NCI-H524 (cell line): ENCODE data around the gene TMEM132C.

Experiments used
- DNase-seq, 2 experiments: peaks; one replicate each; lab custom pipeline; 2025; lab: John Stamatoyannopoulos, UW

TMEM132C gene

DNA sequence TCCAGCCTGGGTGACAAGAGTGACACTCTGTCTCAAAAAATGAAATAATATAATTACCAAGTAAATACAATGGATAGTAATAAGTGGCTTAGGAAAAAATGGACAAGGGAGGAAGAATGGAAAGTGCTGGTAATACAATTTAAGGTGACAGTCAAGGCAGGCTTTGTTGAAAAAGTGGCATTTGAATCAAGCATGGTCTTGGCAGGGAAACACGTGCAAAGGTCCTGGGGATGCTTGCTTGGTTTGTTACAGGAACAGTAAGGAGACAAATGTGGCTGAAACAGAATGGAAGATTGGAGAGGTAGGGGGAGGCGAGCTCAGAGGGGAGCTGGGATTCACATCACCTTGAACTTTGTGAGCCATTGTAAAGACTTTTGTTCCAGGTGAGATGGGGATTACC, 153.2 kb downstream of the TMEM132C start:
- DNase-seq = no peak

DNA sequence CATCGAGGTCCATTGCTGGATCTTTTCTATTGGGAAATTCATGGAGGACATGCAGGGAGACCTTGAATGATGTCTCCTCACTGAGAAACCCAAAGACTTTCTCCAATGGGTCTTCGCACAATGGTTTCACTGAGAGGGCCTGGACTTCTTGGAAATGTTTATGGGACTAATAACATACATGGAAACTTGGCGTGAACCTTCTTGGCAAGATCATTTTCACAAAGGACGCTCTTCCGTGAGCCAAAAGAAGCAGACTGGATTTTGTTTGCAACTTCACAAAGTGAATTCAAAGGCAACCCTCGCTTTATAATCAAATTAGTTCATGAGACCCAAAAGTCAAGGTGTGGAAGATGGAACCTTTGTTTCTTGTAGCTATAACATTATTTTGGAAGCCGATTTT, 154.4 kb downstream of the TMEM132C start:
- DNase-seq = no peak

DNA sequence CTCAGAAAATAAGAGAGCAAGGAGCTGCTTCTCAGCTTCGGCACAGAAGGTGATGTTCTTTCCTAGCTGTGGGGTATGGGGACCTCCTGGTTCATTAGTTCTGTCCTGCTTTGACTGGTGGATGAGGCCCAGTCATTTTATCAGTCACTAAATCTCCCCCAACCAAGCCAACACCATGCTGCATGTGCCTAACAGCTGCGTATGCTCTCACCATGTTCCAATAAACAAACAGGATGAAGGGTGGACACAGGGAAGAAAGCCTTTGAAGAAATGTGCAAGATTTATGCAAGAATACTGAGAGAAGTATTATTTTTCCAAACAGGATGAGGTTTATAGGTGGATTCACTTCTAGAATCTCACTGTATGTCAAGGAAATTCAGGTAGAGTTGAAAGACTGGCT, 156.2 kb downstream of the TMEM132C start:
- DNase-seq = no peak

DNA sequence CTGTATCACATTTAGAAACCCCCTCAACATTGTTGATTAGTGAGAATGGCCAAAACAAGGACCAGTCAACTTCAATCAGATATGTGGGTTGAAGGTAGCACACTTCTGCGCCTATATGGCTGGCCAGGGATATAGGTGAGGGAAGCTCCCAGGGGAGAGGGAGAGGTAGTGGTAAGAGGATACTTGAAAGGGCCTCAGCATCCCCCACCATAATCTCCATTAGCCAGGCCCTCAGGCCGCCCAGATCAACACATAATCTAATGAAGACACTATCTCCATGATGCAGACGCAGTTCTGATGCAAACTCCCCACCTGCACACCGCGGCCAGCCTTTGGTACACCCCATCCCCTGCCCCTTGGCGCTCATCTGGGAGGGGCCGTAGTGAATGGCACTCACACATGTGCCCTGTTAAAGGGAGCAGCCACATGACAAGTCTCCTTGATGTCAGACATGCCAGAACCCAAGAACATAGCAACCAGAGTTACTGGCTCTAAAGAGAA, 158.0 kb downstream of the TMEM132C start:
- no peak for DNase-seq

DNA sequence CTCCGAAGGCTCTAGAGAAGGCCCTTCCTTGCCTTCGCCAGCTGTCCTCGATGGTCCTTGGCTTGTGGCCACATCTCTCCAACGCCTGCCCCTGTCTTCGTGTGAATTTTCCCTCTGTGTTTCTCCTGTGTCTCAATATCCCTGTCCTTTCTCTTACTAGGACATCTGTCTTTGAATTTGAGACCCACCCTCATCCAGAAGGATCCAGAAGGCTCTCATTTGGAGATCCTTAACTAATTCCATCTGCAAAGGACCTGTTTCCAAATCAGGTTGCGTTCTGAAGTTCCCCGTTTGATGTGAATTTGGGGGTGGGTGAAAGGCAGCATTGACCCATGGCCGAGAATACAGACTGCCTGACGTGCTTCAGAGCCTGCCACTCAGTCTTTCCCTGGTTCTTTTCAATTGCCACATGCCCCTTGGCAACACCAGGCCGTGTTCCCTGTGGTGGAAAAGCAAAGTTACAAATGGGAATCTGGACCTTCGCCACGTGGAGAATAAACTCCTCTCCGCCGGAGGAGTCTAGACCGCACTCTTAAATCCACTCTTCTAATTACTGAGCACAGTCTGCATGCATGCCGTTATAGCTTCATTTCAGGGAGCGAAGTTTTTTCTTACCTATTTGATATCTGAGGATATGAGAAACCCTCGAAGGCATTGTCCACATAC, 158.8 kb downstream of the TMEM132C start:
- no peak for DNase-seq

DNA sequence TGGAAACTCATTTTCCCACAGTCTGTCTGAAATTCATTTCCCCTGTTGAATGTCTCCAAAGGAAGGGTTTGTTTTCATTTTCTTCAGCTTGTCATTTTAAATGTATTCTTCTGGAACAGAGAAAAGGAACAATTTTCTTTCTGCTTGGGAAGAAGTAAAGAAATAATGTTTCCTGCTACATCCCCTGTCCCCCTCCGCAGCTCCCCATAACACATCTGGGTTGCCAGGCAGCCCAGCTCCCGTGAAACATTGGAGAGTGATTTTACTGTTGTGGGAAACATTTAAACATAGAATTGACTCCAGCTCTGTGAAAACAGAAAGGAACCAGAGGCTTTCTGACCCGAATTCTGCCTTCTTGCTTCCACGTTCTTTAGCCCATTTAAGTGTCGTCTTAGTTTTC, 159.5 kb downstream of the TMEM132C start:
- no peak for DNase-seq

DNA sequence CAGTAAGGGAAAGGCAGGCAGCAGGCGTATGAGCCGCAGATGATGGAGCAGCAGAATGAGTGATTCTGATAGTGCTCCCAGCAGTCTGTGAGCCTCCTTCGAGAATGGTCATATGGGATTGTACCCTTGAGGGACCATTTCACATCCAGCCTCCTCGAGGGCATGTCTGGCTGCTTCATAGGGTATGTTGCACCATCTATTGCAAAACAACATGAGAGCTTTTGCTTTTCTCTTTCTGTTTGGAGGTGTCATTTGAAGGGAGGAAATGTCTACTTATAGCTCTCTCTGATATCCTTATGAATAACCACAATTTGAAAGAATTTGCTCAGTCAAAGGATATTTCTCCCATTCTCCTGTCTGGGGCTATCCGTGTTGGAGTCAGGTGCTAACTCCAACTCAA, 172.8 kb downstream of the TMEM132C start:
- no peak for DNase-seq

DNA sequence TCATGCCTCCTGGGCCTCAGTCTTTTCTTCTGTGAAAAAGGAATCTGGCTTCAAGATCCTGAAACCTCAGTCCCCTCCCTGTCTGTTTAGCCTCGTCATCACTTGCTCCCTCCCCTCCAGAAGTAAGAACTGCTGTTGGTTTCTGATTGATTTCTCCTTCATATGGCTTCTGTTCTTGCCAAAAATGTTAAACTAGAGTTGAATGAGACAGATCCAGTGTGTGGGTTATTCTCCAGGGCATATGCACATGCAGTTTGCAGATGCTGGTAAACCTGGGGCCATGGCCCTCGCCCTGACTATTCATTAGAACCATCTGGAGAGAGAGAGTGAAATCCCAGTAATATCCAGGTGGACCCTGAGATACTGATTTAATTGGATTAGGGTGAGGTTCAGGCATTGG, 175.1 kb downstream of the TMEM132C start:
- peak in 1 of 2 experiments; percentile 50 for DNase-seq

DNA sequence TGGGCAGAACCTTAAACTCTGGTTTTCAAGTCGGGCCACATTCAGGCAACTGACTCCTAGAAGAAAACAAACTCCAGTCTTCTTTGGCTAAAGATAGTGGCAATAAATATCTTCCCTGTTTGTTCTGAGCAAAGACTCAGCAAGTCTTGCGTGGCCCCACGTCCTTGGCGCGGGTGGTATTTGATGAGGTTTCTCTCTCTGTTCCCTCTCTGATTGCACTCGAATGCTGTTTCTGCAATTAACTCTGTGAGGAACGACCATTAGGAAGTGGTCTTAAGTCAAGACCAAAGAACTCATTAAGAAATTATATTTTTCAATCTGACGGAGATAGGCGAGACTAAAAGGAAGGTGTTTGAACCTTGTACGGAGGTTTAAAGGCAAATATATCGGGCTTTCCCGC, 177.6 kb downstream of the TMEM132C start:
- DNase-seq = no peak

DNA sequence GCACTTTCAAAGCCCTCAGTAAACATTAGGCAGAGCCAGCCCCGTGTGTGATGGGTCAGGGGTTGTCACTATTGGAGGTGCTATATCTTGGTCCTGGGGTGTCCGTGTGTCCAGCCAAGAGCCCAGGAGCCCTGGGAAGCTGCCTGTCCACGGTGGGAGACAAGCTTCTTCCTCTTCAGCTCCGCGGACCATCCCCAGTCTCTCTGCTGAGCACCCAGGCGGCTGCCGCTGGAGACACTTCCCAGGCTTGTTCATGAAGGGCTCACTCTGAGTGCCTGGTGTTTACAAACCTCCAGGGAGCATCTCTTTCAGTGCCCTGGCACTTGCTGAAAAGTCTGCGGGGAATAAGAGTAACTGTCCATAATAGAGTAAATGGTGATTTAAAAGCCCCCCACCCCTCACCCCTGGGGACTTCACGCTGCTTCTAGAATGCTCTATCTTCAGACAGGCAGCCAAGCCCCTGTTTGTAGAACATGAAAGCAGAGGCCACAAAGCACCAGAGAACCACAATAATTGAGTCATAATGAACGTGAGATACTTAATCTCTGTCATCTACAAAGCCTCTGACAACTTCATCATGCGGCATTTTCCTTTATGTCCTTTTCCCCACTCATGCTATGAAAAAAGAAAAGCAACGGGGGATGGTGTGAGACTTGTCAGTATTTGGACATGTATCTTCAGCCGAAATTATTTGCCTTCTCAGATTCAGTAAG, 178.6 kb downstream of the TMEM132C start:
- DNase-seq = no peak

DNA sequence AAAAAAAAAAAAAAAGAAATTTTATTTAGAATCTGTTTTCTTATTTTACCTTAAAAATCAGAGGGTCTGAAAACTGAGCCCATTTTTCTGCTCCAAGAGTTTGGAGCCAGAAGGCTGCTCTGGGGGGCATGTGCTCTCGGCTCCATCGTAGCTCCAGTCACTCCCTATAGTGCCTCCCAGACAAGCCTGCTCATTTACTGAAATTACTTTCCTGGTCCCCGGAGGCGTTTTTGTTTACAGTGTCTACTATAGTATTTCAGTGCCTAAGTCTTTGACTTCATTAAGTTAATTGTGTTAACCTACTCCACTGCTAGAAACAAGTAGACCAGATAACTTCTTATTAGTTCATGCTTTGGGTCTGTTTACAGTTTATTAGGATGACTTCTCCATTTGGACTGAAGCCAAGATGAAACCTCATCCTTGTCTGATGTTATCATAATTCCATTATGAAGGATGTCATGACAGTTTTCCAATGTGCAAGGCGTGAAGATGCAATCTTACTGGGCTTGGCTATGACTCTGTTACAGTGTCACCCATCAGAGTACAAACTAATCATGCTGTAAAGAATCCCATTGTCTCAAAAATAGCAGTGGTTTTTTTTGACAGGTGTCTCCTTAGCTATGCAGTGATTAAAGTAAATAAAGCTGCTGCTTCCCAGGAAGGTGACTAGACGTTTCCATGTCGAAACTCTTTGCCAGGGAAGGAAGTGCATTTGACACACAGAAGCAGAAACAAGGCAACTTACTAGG, 182.3 kb downstream of the TMEM132C start:
- DNase-seq = peak in 1 of 2 experiments; percentile 59

DNA sequence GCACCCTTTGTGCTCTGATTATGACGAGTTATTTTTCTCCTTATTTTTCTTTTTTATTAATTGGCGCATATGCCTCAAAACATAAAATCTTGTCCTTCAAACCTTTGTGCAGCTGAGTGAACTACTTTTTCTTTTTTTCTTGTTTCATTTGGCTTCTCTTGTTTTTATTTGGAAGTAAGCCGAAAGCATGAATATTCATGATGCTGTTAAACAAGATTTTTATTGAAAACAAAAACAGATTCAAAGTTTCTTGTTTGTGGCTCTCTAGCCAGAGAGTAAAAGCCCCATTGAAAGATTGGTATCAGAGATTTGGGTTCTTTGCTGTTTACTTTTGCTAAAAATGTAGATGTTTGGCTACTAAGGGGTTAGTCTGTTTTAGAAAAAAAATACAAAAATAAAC, 183.8 kb downstream of the TMEM132C start:
- no peak for DNase-seq

DNA sequence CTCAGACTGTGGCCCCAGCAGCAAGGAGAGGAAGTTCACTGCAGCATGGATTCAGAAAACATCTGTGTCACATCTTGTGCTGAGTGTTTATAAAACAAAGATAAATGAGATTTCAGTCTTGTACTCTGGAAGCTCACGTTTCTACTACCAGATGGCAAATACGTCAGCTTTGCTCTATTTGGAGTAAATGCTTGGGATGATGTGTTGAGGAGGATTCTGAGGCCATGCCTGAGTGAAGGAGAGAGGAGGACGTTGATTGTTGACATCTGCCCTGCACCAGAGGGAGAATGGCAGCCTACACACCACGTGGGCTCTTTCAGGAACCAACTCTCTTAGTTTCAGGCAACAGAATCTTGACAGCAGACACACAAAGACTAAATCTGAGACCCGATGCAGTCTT, 188.9 kb downstream of the TMEM132C start:
- DNase-seq = peak in 1 of 2 experiments; percentile 74

DNA sequence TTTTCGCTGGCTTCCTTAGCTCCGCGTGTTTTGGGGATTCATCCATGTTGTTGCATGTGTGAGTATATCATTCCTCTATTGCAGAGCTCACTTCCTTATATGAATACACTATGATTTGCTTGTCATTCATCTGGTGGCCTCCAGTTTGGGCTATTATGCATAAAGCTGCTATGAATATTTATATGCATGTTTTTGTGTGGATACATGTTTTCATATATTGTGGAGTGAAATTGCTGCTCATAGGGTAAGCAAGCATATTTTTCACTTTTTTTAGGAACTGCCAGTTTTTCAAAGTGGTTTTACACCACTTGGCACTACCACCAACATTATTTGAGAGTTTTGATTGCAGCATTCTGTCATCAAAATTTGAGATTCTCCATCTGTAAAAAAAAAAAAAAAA, 190.0 kb downstream of the TMEM132C start:
- DNase-seq = no peak

DNA sequence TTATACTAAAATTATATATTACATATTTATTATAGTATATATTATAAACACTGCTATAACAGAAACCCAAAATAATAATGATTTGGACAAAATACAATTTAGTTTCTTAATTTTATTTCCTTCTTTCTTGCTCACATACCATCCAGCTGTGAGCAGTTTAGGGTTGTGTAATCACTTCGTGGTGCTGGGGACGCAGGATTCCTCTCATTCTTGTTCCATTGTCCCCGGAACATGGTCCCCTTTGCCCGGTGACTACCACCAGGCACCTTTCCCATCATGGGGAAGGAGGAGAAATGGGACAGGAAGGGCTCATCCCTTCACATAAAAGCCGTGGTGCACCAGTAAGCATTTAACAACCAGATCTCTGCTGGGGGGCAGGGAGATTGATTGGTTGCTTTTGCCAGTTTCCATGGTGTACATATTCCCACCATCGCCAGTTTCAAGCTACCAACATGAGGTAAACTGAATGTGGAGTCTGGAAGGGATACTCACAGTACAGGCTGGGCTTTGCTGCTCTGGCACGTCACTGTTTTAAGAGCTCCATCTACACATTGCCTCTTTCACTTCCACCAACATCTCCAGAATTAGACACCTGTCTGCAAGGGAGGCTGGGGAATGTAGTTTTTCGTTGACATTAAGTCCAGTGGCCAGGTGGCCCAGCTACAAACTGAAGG, 191.5 kb downstream of the TMEM132C start:
- DNase-seq = no peak

DNA sequence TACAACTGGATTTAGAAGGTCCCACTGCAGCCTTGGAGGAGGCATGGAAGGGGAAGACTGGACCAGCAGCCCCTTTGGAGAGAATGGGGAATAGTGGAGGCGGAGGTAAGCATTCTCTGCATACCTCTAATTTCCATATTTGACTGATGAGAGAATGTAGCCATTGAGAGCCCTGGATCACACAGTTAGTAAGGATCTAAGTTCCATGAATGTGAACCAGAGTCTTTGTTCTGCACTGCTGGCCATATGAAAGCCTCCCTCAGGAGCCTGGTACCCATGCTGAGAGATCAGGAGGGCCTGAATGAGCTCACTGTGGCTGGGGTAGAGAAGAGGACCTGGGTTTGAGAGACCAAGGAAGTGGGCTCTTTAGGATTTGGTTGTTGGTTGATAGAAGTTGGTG, 192.1 kb downstream of the TMEM132C start:
- no peak for DNase-seq

DNA sequence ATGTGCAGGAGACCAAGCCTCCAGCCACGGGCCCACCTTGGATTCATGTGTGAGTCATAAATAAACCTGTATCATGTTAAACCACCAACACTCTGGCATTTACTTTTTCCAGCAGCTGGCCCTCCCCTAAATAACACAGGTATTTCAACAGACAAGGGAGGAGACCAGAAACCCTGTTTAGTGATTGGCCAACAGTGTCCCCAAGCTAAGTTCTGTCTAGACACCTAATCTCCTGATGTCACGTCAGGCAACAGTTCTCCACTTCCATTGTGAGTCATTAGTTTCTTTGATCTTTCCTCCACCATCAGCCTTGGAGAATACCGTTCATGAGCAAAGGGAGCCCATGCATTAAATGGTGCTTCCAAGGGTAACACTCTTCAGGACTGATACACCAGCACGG, 196.9 kb downstream of the TMEM132C start:
- DNase-seq = no peak

DNA sequence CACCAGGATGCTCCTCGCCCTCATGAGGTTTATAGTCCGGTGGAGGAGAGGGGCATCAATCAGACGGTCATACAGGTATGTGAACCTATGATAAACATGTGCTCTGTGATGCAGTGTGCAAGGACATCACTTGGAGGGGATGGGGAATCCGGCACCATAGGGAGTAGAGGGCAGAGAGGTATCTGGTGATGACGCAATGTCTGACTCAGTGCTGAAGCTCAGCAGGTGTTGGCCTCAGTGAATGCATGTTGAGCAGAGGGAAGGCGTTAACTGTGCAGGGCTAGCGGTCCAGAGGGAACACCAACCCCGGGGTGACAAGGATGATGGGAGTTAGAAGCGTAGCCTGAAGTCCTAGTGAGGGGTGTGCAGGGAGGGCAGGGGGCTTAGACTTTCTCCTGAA, 200.9 kb downstream of the TMEM132C start:
- no peak for DNase-seq

DNA sequence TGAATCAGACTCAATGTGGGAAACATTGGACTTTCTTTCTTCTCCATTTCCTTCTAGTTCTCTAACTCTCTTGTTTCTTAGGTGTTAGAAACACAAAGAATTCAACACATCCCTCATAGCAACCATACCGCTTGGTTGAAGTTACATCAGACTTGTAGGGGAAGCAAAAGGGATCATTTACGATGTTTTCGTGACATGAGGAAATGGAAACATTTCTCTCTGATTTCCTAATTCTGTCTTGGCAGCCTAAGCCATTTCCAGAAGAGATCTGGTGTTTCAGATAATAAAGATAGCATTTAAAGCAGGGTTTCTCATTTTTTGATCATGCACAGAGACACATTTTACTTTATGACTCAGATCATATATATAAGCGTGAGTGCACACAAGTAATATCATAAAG, 202.0 kb downstream of the TMEM132C start:
- no peak for DNase-seq

DNA sequence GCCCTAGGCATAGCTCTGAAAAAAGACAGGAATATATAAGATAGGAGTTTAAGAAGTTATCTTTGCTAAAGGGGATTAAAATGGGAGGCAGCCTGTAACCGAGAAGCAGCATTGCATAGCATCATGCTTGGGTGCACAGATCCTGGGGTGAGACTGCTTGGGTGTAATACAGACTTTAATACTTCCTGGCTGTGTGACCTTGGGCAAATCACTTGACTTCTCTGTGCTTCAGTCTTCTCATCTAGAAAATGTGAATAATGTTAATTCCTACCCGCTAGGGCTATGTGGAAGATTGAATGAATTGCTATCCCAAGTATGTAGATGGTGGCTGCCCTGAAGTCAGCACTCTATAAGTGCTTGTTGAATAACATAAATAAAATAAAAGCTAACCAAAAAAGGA, 204.5 kb downstream of the TMEM132C start:
- no peak for DNase-seq

DNA sequence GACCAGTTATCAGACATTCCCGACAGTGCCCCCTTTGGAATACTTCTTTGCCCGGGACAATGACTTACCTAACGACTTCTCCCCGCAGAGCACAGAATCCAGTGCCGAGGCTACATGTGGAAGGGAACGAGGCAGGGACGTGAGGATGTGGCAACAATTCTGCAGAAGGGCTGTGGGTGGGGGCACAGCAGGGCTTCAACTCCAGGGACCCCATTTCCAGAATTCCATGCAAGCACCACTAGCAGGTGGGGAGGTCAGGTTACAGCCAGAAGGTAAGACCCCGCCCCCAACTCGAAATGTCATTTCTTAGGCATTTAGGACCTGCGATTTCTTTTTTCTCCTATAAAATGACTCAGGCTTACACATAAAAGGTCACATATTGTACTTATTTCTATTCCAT, 207.9 kb downstream of the TMEM132C start:
- no peak for DNase-seq

DNA sequence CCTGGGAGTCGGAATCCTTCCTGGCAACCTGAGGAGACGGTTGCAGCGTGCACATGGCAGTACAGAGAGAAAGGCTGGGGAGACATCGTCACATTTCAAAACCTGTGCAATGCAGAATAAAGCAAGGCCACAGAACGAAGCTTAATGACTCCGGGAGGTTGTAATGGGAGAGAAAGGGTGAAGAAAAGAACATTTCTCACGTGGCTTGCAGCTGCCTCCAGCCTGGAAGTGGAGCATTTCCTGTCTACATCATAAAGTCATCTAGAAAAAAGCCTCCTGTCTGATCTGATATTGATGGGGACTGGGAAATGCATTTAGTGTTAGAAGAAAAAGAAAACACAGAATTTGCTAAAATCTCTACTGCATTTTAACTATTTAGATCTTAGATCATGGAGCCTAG, 209.3 kb downstream of the TMEM132C start:
- DNase-seq = no peak
